GM19324 (cell line): Measurements from ENCODE around the gene AIG1.
"Not testable (repeated sequence)": the region's sequence is repeated elsewhere in the genome, so short reads cannot be mapped to it uniquely, and the experiment has no call there.

Experiments
- ATAC-seq: cut with Tn5 transposase; IDR thresholded peaks from one replicate; pipeline ENCODE4 v1.9.1; 2021; ENCODE audit warnings: mild to moderate bottlenecking, moderate library complexity; ENCODE audit not compliant: unreplicated experiment, low FRiP score

Gene AIG1

DNA sequence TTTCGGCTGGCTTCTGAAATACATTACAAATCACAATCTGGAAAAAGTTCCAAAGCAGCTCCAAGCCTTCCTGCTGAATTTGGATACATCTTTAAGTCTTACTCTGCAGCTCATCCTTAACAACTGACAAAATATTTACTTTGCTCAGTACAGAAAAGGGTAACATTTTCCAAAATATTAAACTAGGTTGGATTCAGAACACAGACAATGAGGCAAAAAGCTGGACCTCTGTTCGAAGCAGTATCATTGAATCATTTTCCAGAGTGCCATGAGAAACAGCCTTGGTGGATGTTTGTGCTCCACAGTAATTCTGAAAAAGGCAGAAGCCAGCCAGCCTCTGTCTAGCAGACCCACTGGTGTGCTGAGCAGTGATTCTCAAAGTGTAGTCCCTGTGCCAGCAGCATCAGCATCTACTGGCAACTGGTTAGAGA is 162.1 kb downstream of the AIG1 start:
- ATAC-seq = no peak

- no peak for ATAC-seq
Observed at GRCh38 chr6:143223895-143224294, 163.2 kb downstream of the AIG1 start.

GRCh38 chr6:143224516-143224915 is 163.8 kb downstream of the AIG1 start:
- ATAC-seq = no peak

GRCh38 chr6:143225929-143226328 is 165.2 kb downstream of the AIG1 start:
- ATAC-seq = no peak

- ATAC-seq = no peak
Observed at GRCh38 chr6:143227675-143228074, 167.0 kb downstream of the AIG1 start.

DNA sequence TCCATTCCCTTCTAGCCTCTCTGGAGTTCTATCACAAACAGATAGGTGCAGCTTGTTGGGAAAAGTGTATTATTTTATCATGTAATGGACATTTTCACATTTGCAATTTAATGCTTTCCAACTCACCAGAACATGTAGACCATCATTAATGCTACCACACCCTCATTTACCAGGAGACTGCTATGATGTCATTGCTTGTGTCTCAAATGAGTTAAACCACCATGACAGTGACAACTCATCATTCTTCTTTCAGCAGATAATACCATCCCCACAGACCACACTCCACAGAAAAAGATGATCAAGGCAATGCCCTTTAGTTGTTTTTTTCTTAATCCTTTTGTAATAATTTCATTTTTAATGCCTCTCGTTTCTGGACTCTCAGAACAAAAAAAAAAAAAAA is 168.7 kb downstream of the AIG1 start:
- no peak for ATAC-seq

DNA sequence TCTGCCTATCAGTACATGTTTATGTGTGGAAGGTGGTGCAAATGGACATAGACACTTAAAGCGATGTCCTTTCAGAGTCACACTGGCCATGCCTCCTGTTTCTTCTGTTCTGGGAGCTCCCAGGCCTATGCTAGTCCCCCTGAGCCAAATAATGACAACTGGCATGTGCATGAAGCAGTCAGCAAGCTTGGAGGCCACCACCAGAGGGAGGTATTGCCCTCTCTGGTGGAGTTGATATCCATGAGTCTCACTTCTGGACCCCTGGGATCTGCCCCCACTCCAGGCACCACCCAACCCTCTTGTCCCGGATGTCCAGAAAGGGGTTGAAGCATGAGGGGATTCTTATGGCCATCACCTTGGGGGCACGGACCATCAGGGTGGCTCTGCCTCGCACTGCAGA is 172.2 kb downstream of the AIG1 start:
- no peak for ATAC-seq

DNA sequence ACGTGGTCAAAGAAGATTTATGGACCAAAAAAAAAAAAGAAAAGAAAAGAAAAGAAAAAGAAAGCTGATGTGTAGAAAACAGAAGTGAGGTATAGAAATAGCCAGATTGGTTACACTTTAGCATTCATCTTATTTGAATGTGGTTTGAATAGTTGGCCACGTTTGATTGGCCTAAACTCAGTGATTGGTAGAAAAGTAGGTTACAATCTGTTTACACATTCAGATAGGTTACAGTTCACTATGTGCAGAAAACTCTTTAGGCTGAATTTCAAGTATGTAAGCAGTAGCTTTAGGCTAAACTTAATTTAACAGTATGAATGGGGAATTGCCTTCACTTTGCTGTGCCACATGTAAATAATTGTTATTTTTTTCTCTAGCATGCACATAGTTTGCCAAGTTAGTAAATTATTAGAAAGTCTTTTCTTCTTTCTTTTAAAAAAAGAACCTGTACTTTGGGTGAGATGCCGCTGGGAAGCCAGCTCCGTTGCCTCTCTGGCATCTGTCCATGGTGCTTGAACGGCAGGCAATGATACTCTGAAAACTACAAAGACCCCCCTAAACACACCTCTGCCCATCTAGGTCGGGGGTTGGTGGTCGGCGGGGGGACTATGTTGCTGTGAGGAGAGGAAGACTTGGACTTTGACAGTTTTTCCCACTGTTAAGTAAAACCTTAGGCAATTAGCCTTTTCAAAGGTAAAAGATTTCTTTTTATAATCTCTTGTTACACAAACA is 173.0 kb downstream of the AIG1 start:
- ATAC-seq = no peak

DNA sequence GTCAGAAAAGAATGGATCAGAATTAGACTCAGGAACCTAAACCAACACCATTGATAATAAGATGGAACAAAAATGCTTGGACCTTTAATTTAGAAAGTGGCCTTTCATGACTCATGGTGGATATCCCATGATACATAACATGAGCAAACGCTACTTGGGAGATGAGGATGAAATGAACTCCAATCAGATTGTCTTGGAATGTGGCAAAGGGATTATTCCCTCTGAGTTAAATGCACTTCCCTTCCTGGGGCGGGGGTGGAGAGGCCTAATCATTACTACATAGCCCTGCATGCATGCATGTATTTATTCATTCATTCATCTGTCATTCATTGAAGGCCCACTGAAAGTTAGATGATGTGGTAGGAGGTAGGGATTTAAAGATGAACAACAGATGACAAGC is 174.0 kb downstream of the AIG1 start:
- ATAC-seq = no peak

GRCh38 chr6:143236151-143236798 is 175.6 kb downstream of the AIG1 start:
- ATAC-seq = no peak

DNA sequence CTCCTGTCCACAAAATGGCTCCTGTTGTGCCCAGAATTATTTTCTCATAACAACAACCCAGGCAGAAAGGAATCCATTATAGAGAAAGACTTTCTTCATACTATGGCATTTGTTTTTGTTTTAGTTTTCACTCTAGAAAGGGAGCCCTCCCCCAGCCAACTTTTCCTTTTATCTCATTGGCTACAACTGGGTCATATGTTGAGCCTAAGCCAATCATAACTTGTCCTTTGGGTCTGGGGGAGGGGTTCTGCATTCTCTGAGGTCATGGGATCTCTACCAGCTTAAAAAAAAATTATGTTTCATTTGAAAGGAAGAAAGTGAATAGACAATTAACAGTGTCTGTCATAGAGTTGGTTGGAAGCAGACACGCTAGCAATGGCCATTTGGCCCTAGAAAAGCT is 177.6 kb downstream of the AIG1 start:
- no peak for ATAC-seq

DNA sequence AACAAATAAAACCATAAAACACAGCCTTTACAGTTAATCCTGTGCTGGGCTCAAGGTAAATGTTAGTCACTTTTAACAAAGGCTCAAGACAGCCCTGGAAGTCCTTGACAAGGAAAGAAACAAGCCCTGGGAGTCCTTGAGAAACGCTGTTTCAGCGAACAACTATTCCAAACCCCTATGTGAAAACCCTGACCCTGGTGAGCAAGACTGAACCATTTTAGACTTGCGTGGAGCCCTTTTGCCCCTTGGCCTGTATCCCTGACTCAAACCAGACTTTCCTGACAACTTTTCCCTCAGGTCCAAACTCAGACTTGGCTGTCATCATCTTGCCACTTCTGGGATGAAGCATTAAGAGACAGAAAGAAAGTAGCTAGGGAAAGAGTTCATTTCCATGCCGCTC is 180.4 kb downstream of the AIG1 start:
- ATAC-seq = no peak

GRCh38 chr6:143241911-143242310 is 181.2 kb downstream of the AIG1 start:
- no peak for ATAC-seq

DNA sequence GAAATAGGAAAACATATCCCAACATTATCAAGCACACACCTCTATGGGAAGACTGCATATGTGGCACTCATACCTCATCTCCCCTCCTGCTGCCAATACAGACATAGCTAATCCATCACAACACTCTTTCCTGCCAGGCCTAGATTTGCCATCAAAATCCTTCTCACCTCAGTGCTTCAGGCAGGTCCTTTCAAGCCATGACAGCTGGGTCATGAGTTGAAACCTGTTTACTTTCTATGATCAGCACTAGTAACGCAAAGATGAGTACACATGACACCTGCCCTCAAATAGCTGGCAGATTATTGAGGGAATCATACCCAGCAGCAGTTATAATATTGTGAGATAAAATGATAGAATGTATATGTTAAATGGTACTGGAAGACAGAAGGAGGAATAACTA is 183.1 kb downstream of the AIG1 start:
- no peak for ATAC-seq

GRCh38 chr6:143245656-143246055 is 185.0 kb downstream of the AIG1 start:
- ATAC-seq = no peak

DNA sequence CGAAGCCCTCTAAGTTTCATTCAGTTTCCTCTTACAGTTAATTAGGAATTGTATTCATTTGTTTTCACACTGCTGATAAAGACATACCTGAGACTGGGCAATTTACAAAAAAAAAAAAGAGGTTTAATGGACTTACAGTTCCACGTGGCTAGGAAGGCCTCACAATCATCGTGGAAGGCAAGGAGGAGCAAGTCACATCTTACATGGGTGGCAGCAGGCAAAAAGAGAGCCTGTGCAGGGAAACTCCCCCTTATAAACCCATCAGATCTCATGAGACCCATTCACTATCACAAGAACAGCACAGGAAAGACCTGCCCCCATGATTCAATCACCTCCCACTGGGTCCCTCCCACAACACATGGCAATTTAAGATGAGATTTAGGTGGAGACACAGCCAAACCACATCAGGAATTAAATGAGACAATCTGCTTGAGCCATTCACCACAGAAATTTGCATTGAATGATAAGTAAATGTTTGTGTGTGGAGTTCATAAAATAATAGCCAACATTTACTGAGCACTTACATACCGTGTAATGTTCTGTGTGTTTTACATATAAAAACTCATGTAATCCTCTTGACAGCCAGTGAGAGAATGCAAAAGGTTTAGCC is 185.6 kb downstream of the AIG1 start:
- ATAC-seq = not testable (repeated sequence)

GRCh38 chr6:143247586-143247985 is 186.9 kb downstream of the AIG1 start:
- ATAC-seq = no peak

GRCh38 chr6:143248359-143248758 is 187.7 kb downstream of the AIG1 start:
- ATAC-seq = no peak

GRCh38 chr6:143251288-143251687 is 190.6 kb downstream of the AIG1 start:
- ATAC-seq = no peak

DNA sequence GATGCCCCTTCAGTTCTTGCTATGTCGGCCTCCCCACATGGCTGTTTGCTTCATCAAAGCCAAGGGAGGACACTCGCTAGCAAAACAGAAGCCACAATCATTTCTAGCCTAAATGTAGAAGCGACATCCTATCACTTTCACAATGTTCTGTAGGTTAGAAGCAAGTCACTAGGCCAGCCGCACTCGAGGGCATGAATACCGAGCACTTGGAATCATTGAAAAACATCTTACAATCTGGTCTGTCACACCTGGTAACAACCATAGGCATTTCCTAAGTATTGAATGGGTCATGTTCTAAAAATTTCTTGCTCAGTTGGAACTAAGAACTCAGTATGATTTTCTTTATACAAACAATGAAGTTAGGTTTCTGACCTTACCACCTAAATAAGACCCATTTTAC is 192.3 kb downstream of the AIG1 start:
- no peak for ATAC-seq

- ATAC-seq = no peak
Observed at GRCh38 chr6:143253586-143253985, 192.9 kb downstream of the AIG1 start.

- ATAC-seq = no peak
Observed at GRCh38 chr6:143258945-143259344, 198.3 kb downstream of the AIG1 start.
